ENCODE results near the gene ROR1.

ROR1 gene

DNA sequence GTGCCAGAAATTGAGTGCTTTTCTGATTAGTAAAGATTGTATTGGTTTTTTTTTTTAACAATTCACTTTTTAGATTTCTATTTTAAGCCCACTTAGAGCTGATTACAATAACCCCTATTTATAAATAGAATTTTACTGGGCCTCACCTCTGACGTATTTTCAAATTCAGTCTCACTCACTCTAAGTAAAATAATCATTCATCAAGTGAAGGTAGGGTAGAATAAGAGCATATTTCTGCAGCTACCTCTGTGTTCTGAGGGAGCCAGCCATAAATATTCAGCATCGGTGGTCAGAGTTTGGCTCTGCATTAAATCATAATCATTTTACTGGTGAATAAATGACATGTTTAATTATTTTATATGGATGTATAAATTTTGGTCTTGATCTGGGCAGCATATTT, 333.8 kb downstream of the ROR1 start:
- no peak overlapping the region for H3K27ac ChIP-seq (ENCODE audit: poor library complexity, severe bottlenecking)
- no peak overlapping the region for H3K4me3 ChIP-seq (ENCODE audit: severe bottlenecking)
- H3K4me1 ChIP-seq (ENCODE audit: insufficient read depth, poor library complexity, severe bottlenecking) = peaks cover 6% of the 10 kb centered on the region
- H3K9me3 ChIP-seq (ENCODE audit: severe bottlenecking) = no peaks in the 10 kb centered on the region
- TF ChIP-seq, protein P1, sequence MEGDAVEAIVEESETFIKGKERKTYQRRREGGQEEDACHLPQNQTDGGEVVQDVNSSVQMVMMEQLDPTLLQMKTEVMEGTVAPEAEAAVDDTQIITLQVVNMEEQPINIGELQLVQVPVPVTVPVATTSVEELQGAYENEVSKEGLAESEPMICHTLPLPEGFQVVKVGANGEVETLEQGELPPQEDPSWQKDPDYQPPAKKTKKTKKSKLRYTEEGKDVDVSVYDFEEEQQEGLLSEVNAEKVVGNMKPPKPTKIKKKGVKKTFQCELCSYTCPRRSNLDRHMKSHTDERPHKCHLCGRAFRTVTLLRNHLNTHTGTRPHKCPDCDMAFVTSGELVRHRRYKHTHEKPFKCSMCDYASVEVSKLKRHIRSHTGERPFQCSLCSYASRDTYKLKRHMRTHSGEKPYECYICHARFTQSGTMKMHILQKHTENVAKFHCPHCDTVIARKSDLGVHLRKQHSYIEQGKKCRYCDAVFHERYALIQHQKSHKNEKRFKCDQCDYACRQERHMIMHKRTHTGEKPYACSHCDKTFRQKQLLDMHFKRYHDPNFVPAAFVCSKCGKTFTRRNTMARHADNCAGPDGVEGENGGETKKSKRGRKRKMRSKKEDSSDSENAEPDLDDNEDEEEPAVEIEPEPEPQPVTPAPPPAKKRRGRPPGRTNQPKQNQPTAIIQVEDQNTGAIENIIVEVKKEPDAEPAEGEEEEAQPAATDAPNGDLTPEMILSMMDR (IDR thresholded peaks at IDR 0.05; ENCODE audit: poor library complexity, severe bottlenecking) = no peak
- ATAC-seq (ENCODE audit: low read depth) (no peak), DNase-seq (ENCODE audit: low spot score) (no peak)
- H3K27me3 ChIP-seq (ENCODE audit: insufficient read depth, poor library complexity, severe bottlenecking) = no peaks in the 10 kb centered on the region
- H3K36me3 ChIP-seq (ENCODE audit: low read depth) = no peaks in the 10 kb centered on the region

GRCh38 chr1:64110924-64111777, 337.3 kb downstream of the ROR1 start:
- ATAC-seq (ENCODE audit: low read depth) = no peak
- Histone ChIP-seq H3K27ac (ENCODE audit: poor library complexity, severe bottlenecking) (peak overlapping the region; percentile 29), H3K4me3 (ENCODE audit: severe bottlenecking) (no peak overlapping the region), H3K9me3 (ENCODE audit: severe bottlenecking) (no peaks in the 10 kb centered on the region), H3K4me1 (ENCODE audit: insufficient read depth, poor library complexity, severe bottlenecking) (peaks cover 6% of the 10 kb centered on the region), H3K27me3 (ENCODE audit: insufficient read depth, poor library complexity, severe bottlenecking) (no peaks in the 10 kb centered on the region), H3K36me3 (ENCODE audit: low read depth) (no peaks in the 10 kb centered on the region)
- DNase-seq (ENCODE audit: low spot score) = no peak
- TF ChIP-seq, protein P1 (IDR thresholded peaks at IDR 0.05; ENCODE audit: poor library complexity, severe bottlenecking) = no peak

DNA sequence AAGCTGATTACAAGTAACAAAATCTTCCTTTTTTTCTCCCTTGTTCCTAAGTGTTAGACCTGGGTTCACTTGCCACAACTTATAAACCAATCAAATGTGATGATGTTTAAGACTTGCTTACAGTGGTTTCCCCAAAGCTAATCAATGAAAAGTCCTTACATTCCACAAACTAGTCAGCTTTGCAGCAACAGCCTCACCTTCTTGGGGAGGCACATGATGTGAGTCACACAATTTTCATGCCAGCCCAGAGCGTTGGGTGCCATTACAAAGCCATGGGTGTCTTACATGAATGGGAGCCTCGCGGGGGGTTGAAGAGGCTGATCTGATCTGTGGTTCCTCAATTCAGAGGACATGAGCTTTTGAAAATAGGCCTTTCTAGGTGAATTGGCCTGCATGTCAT, 338.0 kb downstream of the ROR1 start:
- Histone ChIP-seq H3K27me3 (ENCODE audit: insufficient read depth, poor library complexity, severe bottlenecking) (no peaks in the 10 kb centered on the region), H3K4me3 (ENCODE audit: severe bottlenecking) (no peak overlapping the region), H3K4me1 (ENCODE audit: insufficient read depth, poor library complexity, severe bottlenecking) (peaks cover 6% of the 10 kb centered on the region), H3K9me3 (ENCODE audit: severe bottlenecking) (no peaks in the 10 kb centered on the region), H3K27ac (ENCODE audit: poor library complexity, severe bottlenecking) (peak overlapping the region; percentile 29), H3K36me3 (ENCODE audit: low read depth) (no peaks in the 10 kb centered on the region)
- TF ChIP-seq, protein P1 (IDR thresholded peaks at IDR 0.05; ENCODE audit: poor library complexity, severe bottlenecking) = no peak
- DNase-seq (ENCODE audit: low spot score) = no peak
- ATAC-seq (ENCODE audit: low read depth) = no peak

DNA sequence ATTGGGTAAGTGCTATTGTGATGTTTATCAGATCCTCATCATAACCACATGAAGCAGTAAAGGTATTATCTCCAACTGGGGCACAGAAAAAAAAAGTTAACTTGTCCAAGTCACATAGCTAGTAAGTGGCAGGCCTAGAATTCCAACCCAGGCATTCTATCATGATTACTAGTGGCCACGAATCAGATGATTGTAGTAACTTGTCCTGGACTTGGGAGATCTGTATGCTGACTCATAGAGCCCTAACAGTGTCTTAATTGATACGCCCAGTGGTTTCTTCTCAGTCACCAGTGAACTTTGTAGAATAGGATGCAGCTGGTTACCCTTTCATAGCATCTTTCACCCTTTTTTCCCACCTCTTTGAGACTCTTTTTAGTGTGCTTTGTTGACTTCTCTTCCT, 338.5 kb downstream of the ROR1 start:
- peak; percentile 90 for ATAC-seq (ENCODE audit: low read depth)
- Histone ChIP-seq H3K36me3 (ENCODE audit: low read depth) (no peaks in the 10 kb centered on the region), H3K4me3 (ENCODE audit: severe bottlenecking) (no peak overlapping the region), H3K9me3 (ENCODE audit: severe bottlenecking) (no peaks in the 10 kb centered on the region), H3K27ac (ENCODE audit: poor library complexity, severe bottlenecking) (peak overlapping the region; percentile 29), H3K27me3 (ENCODE audit: insufficient read depth, poor library complexity, severe bottlenecking) (no peaks in the 10 kb centered on the region), H3K4me1 (ENCODE audit: insufficient read depth, poor library complexity, severe bottlenecking) (peaks cover 6% of the 10 kb centered on the region)
- no peak for DNase-seq (ENCODE audit: low spot score)
- TF ChIP-seq, protein P1 (IDR thresholded peaks at IDR 0.05; ENCODE audit: poor library complexity, severe bottlenecking) = no peak

DNA sequence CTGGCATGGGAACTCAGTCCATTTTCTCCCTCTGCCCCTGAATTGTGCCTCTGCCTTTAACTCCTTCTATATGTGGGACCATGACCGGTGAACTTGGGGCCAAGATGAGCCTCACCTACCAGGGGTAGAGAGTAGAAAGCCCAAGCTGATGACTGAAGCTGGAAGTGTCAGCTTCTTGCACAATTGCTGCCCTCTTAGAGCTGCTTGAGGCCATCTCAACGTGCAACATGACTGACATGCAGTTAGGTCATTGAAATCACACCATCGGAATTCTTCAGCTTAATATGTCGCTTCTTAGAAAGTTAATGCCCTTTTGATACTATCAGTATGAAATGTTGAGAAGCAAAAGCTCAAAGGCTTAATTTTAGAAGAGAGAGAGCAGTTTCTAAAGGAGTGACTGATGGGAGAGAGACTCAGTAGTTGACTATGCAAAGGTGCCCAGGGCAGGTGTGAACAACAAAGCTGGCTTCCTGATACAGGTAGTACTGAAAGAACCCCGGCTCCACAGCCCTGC, 340.3 kb downstream of the ROR1 start:
- Histone ChIP-seq H3K27ac (ENCODE audit: poor library complexity, severe bottlenecking) (no peak overlapping the region), H3K27me3 (ENCODE audit: insufficient read depth, poor library complexity, severe bottlenecking) (no peaks in the 10 kb centered on the region), H3K36me3 (ENCODE audit: low read depth) (no peaks in the 10 kb centered on the region), H3K4me1 (ENCODE audit: insufficient read depth, poor library complexity, severe bottlenecking) (peaks cover 12% of the 10 kb centered on the region), H3K4me3 (ENCODE audit: severe bottlenecking) (no peak overlapping the region), H3K9me3 (ENCODE audit: severe bottlenecking) (no peaks in the 10 kb centered on the region)
- no peak for DNase-seq (ENCODE audit: low spot score)
- TF ChIP-seq, protein P1 (IDR thresholded peaks at IDR 0.05; ENCODE audit: poor library complexity, severe bottlenecking) = no peak
- no peak for ATAC-seq (ENCODE audit: low read depth)

Data from RWPE2 (cell line).